Motor neuron (in vitro differentiated cells): ENCODE measurements around the gene RUFY3. TPM values are rescaled to one million over a fixed set of nuclear protein-coding genes. Genes with fewer than 3 reads are reported as not detected.
"Not testable (repeated sequence)": the region's sequence is repeated elsewhere in the genome, so short reads cannot be mapped to it uniquely, and the experiment has no call there.

Experiments
- ATAC-seq, 8 experiments: fragments of 200-7000 bp; cut with Tn5 transposase; replicated peaks in 6 of 8; 2 replicates each; pipeline ENCODE4 v1.8.0; 2021; ENCODE audit warnings: mild to moderate bottlenecking in 8 of 8, moderate library complexity in 8 of 8
- H3K27ac ChIP-seq, 2 donors: fragments of 250-450 bp; sonication (Bioruptor Pico); 2 replicates each; pipeline ENCODE4 v1.9.0; 2021; ENCODE audit warnings: antibody characterized with exemption in 2 of 2, mild to moderate bottlenecking in 2 of 2, moderate library complexity in 1 of 2
- H3K4me1 ChIP-seq, 2 donors: fragments of 250-450 bp; sonication (Bioruptor Pico); replicated peaks in 1 of 2; 2 replicates each; pipeline ENCODE4 v1.6.1; 2021; ENCODE audit warnings: antibody characterized with exemption in 2 of 2, mild to moderate bottlenecking in 2 of 2, moderate library complexity in 1 of 2
- H3K4me3 ChIP-seq, 5 donors: fragments of 250-450 bp; sonication (Bioruptor Pico); 2 replicates each; pipeline ENCODE4 v1.9.0; 2021; ENCODE audit warnings: antibody characterized with exemption in 5 of 5, mild to moderate bottlenecking in 5 of 5, moderate library complexity in 4 of 5
- WGBS, 10 experiments: fragments of 450-650 bp; shearing (Covaris generic); methylation state at CpG; one replicate each; pipeline ENCODE4 v1.0.0; 2022; 5-methylcytosine and 5-hydroxymethylcytosine counted together
- in situ Hi-C, 9 experiments: fragments of 400-800 bp; cut with MboI; loops; one replicate each; pipeline ENCODE4 v1.15.0; 2021; ENCODE audit warnings: low sequenced_read_pairs in 9 of 9, low pct_unique_long_range_greater_than_20kb in 2 of 9; ENCODE audit not compliant: unreplicated experiment in 9 of 9
- total RNA-seq, 8 experiments: library from RNA; unstranded; fragments of 300-600 nt; gene quantifications; 2 replicates each; pipeline versions ENCODE4 v1.2.3 to v1.2.4, GENCODE V29; 2022

Gene RUFY3
- total RNA-seq, 8 experiments from 2014 or later, result 34.1 to 227 (median 185) TPM

GRCh38 chr4:70752236-70752635 lies 30.5 kb downstream of the RUFY3 start:
- H3K4me1 ChIP-seq, result no peaks in the 10 kb centered on the region
- no peak for ATAC-seq
- in situ Hi-C loops, result no loop called here
- 82 to 100% (median 93%) methylated on average over 1 of the region's 1 CpG; no CpG with 5 or more reads in 1 of the 10 experiments for WGBS, 10 experiments
- no peak overlapping the region for H3K4me3 ChIP-seq
- no peak overlapping the region for H3K27ac ChIP-seq

GRCh38 chr4:70753630-70754029 lies 31.9 kb downstream of the RUFY3 start:
- in situ Hi-C loops, result no loop called here
- no peak overlapping the region for H3K27ac ChIP-seq
- no peaks in the 10 kb centered on the region for H3K4me1 ChIP-seq
- no peak for ATAC-seq
- H3K4me3 ChIP-seq, result no peak overlapping the region

- no peak for ATAC-seq
- no peak overlapping the region for H3K27ac ChIP-seq
- H3K4me3 ChIP-seq, result no peak overlapping the region
- 60 to 100% (median 100%) methylated on average over 1 of the region's 1 CpG for WGBS, 10 experiments
- in situ Hi-C loops, result no loop called here
- H3K4me1 ChIP-seq, result no peaks in the 10 kb centered on the region
These were observed 32.7 kb downstream of the RUFY3 start for GRCh38 chr4:70754470-70754869.

- in situ Hi-C loops, result no loop called here
- Histone ChIP-seq H3K4me1 (no peaks in the 10 kb centered on the region), H3K4me3 (no peak overlapping the region), H3K27ac (no peak overlapping the region)
- peak in 1 of 8 experiments; percentile 31 for ATAC-seq
- WGBS, 10 experiments, result 92 to 100% (median 96%) methylated on average over 2 to 8 of the region's 10 CpGs; no CpG with 5 or more reads in 1 of the 10 experiments
These were observed 33.4 kb downstream of the RUFY3 start for GRCh38 chr4:70754990-70755688.

- peak in 3 of 8 experiments; percentile 41 to 74 (median 55) for ATAC-seq
- H3K4me1 ChIP-seq, result no peaks in the 10 kb centered on the region
- WGBS, 10 experiments, result 13 to 100% (median 87%) methylated on average over 1 of the region's 1 CpG; no CpG with 5 or more reads in 2 of the 10 experiments
- no peak overlapping the region for H3K27ac ChIP-seq
- in situ Hi-C loops, result no loop called here
- H3K4me3 ChIP-seq, result no peak overlapping the region
These were observed 37.4 kb downstream of the RUFY3 start for GRCh38 chr4:70759126-70759525.

GRCh38 chr4:70759627-70760026 lies 37.9 kb downstream of the RUFY3 start:
- in situ Hi-C loops, result no loop called here
- H3K4me1 ChIP-seq, result no peaks in the 10 kb centered on the region
- ATAC-seq, result peak in 1 of 8 experiments; percentile 20
- no peak overlapping the region for H3K27ac ChIP-seq
- no peak overlapping the region for H3K4me3 ChIP-seq

GRCh38 chr4:70760662-70761061 lies 38.9 kb downstream of the RUFY3 start:
- ATAC-seq, result no peak
- WGBS, 10 experiments, result 78 to 100% (median 100%) methylated on average over 1 of the region's 1 CpG; no CpG with 5 or more reads in 2 of the 10 experiments
- no peak overlapping the region for H3K4me3 ChIP-seq
- no peaks in the 10 kb centered on the region for H3K4me1 ChIP-seq
- in situ Hi-C loops, result no loop called here
- no peak overlapping the region for H3K27ac ChIP-seq

GRCh38 chr4:70761276-70761816 lies 39.6 kb downstream of the RUFY3 start:
- Histone ChIP-seq H3K4me3 (no peak overlapping the region), H3K4me1 (no peaks in the 10 kb centered on the region), H3K27ac (no peak overlapping the region)
- in situ Hi-C loops, result no loop called here
- WGBS, 10 experiments, result 50 to 100% (median 80%) methylated on average over 1 to 3 of the region's 3 CpGs; no CpG with 5 or more reads in 3 of the 10 experiments
- no peak for ATAC-seq

- ATAC-seq, result no peak
- 60 to 100% (median 67%) methylated on average over 1 of the region's 1 CpG; no CpG with 5 or more reads in 5 of the 10 experiments for WGBS, 10 experiments
- Histone ChIP-seq H3K27ac (no peak overlapping the region), H3K4me1 (no peaks in the 10 kb centered on the region), H3K4me3 (no peak overlapping the region)
- in situ Hi-C loops, result no loop called here
These were observed 43.6 kb downstream of the RUFY3 start for GRCh38 chr4:70765368-70765767.

- WGBS, 10 experiments, result 33 to 100% (median 100%) methylated on average over 1 to 3 of the region's 3 CpGs; no CpG with 5 or more reads in 2 of the 10 experiments
- in situ Hi-C loops, result no loop called here
- no peak for ATAC-seq
- H3K4me1 ChIP-seq, result no peaks in the 10 kb centered on the region
- H3K27ac ChIP-seq, result no peak overlapping the region
- no peak overlapping the region for H3K4me3 ChIP-seq
These were observed 46.7 kb downstream of the RUFY3 start for GRCh38 chr4:70768301-70768948.

- in situ Hi-C loops, H3K4me1 ChIP-seq, H3K4me3 ChIP-seq, H3K27ac ChIP-seq, ATAC-seq: not testable (repeated sequence)
- 63 to 100% (median 100%) methylated on average over 1 of the region's 1 CpG; no CpG with 5 or more reads in 2 of the 10 experiments for WGBS, 10 experiments
These were observed 47.6 kb downstream of the RUFY3 start for GRCh38 chr4:70769396-70769795.

- in situ Hi-C loops, result no loop called here
- Histone ChIP-seq H3K4me3 (no peak overlapping the region), H3K27ac (no peak overlapping the region), H3K4me1 (no peaks in the 10 kb centered on the region)
- no peak for ATAC-seq
- 59 to 98% (median 91%) methylated on average over 2 to 6 of the region's 6 CpGs for WGBS, 10 experiments
These were observed 51.3 kb downstream of the RUFY3 start for GRCh38 chr4:70772929-70773555.

- Histone ChIP-seq H3K4me1 (no peaks in the 10 kb centered on the region), H3K4me3 (no peak overlapping the region), H3K27ac (no peak overlapping the region)
- ATAC-seq, result peak in 4 of 8 experiments; percentile 39 to 99 (median 96)
- WGBS, 10 experiments, result 26 to 100% (median 88%) methylated on average over 1 to 4 of the region's 5 CpGs
- in situ Hi-C loops, result no loop called here
These were observed 57.2 kb downstream of the RUFY3 start for GRCh38 chr4:70778888-70779422.
